Mesothelial cell of epicardium (in vitro differentiated cells): ENCODE measurements around the gene CSPG4. TPM values are rescaled to one million over a fixed set of nuclear protein-coding genes. Genes with fewer than 3 reads are reported as not detected.
A peak's percentile ranks its signal among the peaks of the same experiment; 100 is the strongest.

Experiments
- DNase-seq, 2 experiments: peaks; one replicate each; pipeline ENCODE4 v3.0.0; 2021; ENCODE audit warnings: low spot score in 2 of 2; ENCODE audit not compliant: unreplicated experiment in 2 of 2
- H3K27ac Mint-ChIP-seq: 2 replicates; pipeline ENCODE4 v1.8.0; 2021; ENCODE audit warnings: mixed read lengths
- H3K27me3 Mint-ChIP-seq: 2 replicates; pipeline ENCODE4 v1.8.0; 2021; ENCODE audit warnings: low read depth, mixed read lengths
- H3K36me3 Mint-ChIP-seq: 2 replicates; pipeline ENCODE4 v1.8.0; 2021; ENCODE audit warnings: mixed read lengths
- H3K4me1 Mint-ChIP-seq: 2 replicates; pipeline ENCODE4 v1.8.0; 2021; ENCODE audit warnings: mixed read lengths
- H3K4me3 Mint-ChIP-seq: 2 replicates; pipeline ENCODE4 v1.8.0; 2021; ENCODE audit warnings: mild to moderate bottlenecking, moderate library complexity, mixed read lengths
- H3K9me3 Mint-ChIP-seq: 2 replicates; pipeline ENCODE4 v1.8.0; 2021; ENCODE audit warnings: mixed read lengths
- CTCF ChIP-seq: fragments of 200-600 bp; sonication (generic); IDR thresholded peaks from one replicate; pipeline ENCODE4 v1.5.0; 2021; ENCODE audit warnings: antibody characterized with exemption; ENCODE audit not compliant: unreplicated experiment
- total RNA-seq: library from RNA; stranded (reverse); gene quantifications from 3 replicates; pipeline ENCODE4 v1.2.1, GENCODE V29; 2021

The CSPG4 gene
- total RNA-seq, 1 donor from 2014 or later: 11.4 TPM

- Mint-ChIP-seq H3K27me3 (no peaks in the 10 kb centered on the region), H3K9me3 (no peaks in the 10 kb centered on the region), H3K4me1 (peaks cover 54% of the 10 kb centered on the region), H3K36me3 (no peaks in the 10 kb centered on the region), H3K4me3 (peak overlapping the region; percentile 55), H3K27ac (peak overlapping the region; percentile 17)
- no peak for TF ChIP-seq CTCF
- no peak for DNase-seq
These were observed 60.7 kb downstream of the CSPG4 start for GRCh38 chr15:75651810-75652543.

GRCh38 chr15:75650908-75651809 lies 61.5 kb downstream of the CSPG4 start:
- H3K4me3 Mint-ChIP-seq: peak overlapping the region; percentile 55
- no peaks in the 10 kb centered on the region for H3K27me3 Mint-ChIP-seq
- H3K36me3 Mint-ChIP-seq: no peaks in the 10 kb centered on the region
- H3K27ac Mint-ChIP-seq: peak overlapping the region; percentile 26
- H3K4me1 Mint-ChIP-seq: peaks cover 63% of the 10 kb centered on the region
- no peak for TF ChIP-seq CTCF
- H3K9me3 Mint-ChIP-seq: no peaks in the 10 kb centered on the region
- DNase-seq: no peak

GRCh38 chr15:75649848-75650247 lies 62.8 kb downstream of the CSPG4 start:
- no peaks in the 10 kb centered on the region for H3K27me3 Mint-ChIP-seq
- H3K4me1 Mint-ChIP-seq: peaks cover 64% of the 10 kb centered on the region
- peak overlapping the region; percentile 40 for H3K27ac Mint-ChIP-seq
- peak overlapping the region; percentile 89 for H3K4me3 Mint-ChIP-seq
- H3K9me3 Mint-ChIP-seq: no peaks in the 10 kb centered on the region
- no peak for DNase-seq
- no peaks in the 10 kb centered on the region for H3K36me3 Mint-ChIP-seq
- no peak for TF ChIP-seq CTCF

- no peaks in the 10 kb centered on the region for H3K9me3 Mint-ChIP-seq
- H3K27ac Mint-ChIP-seq: peak overlapping the region; percentile 93
- H3K36me3 Mint-ChIP-seq: no peaks in the 10 kb centered on the region
- peaks cover 2% of the 10 kb centered on the region for H3K27me3 Mint-ChIP-seq
- no peak for TF ChIP-seq CTCF
- peak overlapping the region; percentile 89 for H3K4me3 Mint-ChIP-seq
- DNase-seq: no peak
- H3K4me1 Mint-ChIP-seq: peaks cover 64% of the 10 kb centered on the region
These were observed 63.4 kb downstream of the CSPG4 start for GRCh38 chr15:75649045-75649761.

- no peaks in the 10 kb centered on the region for H3K9me3 Mint-ChIP-seq
- peaks cover 61% of the 10 kb centered on the region for H3K4me1 Mint-ChIP-seq
- H3K36me3 Mint-ChIP-seq: no peaks in the 10 kb centered on the region
- no peak for TF ChIP-seq CTCF
- H3K4me3 Mint-ChIP-seq: peak overlapping the region; percentile 89
- no peak for DNase-seq
- H3K27me3 Mint-ChIP-seq: peaks cover 3% of the 10 kb centered on the region
- H3K27ac Mint-ChIP-seq: peak overlapping the region; percentile 93
These were observed 64.3 kb downstream of the CSPG4 start for GRCh38 chr15:75648156-75649000.
